Retina (tissue), 1 donor: ENCODE data around the gene SPAAR.
"Not testable (repeated sequence)": the region's sequence is repeated elsewhere in the genome, so short reads cannot be mapped to it uniquely, and the experiment has no call there.

ENCODE experiments used
- DNase-seq: peaks from one replicate; pipeline ENCODE4 v3.0.0-alpha.2; 2016

Gene SPAAR

GRCh38 chr9:35923927-35924763, 14.9 kb downstream of the SPAAR start:
- DNase-seq: no peak

GRCh38 chr9:35928591-35929452, 19.5 kb downstream of the SPAAR start:
- no peak for DNase-seq

DNA sequence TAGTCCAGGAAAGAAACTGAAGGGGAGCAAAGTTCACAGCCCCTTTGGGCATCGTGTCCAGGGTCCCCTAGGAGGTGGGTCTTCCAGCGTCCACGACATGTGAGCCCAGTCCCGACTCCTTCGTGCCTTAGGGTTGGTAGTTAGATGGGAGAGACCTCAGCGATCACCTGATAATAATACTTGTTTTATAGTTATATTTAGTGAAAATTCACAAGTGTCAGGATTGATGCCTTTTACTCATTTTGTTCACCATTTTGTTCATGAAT, 20.1 kb downstream of the SPAAR start:
- DNase-seq: no peak

GRCh38 chr9:35930521-35930920, 21.2 kb downstream of the SPAAR start:
- no peak for DNase-seq

DNA sequence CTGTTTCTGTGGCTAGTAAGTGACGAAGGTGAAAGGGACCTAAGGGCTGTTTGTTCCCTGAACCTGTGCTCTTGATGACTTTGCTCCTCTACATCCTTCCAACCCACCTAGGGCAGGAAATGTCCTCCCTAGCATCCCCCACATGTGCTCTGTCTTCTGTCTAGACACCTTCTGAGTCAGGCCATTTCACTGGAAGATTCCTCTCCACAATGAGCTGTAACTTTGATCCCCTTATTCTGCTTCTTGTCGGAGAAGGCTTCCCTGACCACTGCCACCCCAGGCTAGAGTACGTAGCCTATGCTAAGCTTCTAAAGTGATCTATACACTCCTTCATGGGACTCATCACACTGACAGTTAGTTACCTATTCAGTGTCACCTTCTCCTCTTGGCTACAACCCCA, 21.7 kb downstream of the SPAAR start:
- DNase-seq: no peak

DNA sequence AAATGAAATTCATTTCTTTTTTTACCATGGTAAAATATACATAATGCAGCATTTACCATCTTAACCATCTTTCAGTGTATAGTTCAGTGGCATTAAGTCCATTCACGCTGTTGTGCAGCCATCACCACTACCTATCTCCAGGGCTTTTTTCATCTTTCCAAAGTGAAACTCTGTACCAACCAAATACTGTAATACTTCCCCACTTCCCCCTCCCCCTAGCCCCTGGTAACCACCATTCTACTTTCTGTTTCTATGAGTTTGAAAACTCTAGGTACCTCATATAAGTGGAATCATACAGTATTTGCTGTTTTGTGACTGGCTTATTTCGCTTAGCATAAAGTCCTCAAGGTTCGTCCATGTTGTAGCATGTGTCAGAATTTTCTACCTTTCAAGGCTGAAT, 23.4 kb downstream of the SPAAR start:
- DNase-seq: no peak

GRCh38 chr9:35933550-35934067, 24.3 kb downstream of the SPAAR start:
- no peak for DNase-seq

DNA sequence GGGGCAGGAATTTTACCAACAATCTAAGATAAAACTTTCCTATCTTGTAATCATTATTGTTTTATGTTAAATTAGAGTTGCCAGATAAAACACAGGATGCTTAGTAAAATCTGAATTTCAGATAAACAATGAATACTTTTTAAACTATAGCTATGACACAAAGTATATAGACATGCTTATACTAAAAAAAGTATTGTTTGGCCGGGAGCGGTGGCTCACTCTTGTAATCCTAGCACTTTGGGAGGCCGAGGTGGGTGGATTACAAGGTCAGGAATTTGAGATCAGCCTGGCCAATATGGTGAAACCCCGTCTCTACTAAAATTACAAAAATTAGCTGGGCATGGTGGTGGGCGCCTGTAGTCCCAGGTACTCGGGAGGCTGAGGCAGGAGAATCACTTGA, 24.8 kb downstream of the SPAAR start:
- not testable (repeated sequence) for DNase-seq

- DNase-seq: no peak
Measured at GRCh38 chr9:35935261-35935660, 26.0 kb downstream of the SPAAR start.

GRCh38 chr9:35935755-35936509, 26.6 kb downstream of the SPAAR start:
- no peak for DNase-seq

DNA sequence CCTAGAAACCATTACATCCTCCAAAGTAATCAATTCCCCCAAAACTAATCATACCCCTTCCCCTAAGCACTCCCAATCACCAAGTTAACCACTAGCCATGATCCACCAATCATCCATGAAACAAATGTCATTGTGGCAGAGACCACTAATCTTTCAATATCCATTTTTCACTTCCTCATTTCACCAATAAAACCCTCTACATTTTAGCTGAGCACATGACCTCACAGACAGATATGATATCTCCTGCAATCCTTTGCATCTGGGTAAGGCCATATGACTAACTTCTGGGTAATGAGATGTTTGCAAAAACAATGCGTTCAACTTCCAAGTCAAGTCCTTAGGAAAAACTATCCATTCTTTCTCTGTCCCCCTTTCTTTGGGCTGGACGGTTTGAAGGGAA, 27.9 kb downstream of the SPAAR start:
- no peak for DNase-seq

GRCh38 chr9:35938474-35939356, 29.4 kb downstream of the SPAAR start:
- DNase-seq: no peak

- DNase-seq: no peak
Measured at GRCh38 chr9:35939679-35940250, 30.5 kb downstream of the SPAAR start.

DNA sequence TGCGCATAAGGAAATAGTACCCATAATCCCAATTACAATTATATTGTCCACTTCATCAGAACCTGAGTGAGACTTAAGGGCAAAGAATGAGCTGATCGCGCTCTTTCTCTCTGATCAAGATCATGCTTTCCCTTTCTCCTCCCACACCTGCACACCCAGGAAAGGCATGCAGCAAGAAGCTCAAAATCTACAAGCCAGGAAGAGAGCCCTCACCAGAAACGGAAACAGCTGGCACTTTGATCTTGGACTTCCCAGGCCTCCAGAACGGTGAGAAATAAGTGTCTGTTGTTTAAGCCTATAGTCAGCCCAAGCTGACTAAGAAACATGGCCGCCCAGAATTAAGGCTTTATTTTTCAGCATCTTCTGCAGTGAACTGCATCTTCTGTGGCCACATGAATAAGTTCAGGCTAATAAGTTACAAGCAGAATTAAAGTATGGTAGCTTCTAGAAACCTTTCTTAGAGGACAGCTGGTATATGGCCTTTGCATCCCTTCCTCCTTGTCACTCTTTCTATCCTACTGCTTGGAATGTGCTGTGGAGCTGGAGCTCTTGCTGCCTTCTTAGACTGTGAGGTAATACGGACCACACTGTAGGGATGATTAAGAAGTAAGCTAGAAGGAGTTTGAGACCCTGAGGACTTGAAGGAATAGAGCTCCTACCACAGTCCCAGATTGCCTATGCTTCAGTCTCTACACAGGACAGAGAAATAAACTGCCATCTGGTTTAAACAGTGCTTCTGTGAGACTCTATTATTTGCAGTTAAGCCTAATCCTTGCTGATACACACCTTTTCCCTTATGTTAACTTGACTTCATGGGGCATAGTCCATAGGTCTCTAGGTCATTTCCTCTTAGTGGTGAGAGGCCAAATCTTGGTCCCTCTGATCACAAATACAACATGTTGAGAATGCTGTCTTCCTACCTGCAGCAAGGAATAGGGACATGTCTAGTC, 31.4 kb downstream of the SPAAR start:
- no peak for DNase-seq

- no peak for DNase-seq
Measured at GRCh38 chr9:35942286-35942685, 33.0 kb downstream of the SPAAR start.

DNA sequence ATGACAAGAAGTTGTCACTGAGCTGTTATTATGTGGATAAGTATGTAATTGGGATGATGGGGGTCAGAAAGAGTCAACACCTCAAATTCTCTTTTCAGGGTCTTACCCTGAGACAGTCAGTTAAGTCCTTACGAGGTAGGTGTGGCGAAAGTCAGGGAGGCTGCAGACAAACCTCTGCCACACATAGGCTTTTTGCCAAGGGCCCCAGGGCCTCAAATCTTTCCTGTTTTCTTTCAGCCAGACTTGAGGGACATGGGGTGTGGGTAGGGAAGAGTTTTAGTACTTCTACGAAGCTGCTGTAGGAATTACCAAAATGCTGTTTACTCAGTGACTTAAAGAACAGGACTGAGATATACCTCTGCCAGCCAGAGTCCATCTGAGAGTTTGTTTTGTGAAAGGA, 34.9 kb downstream of the SPAAR start:
- no peak for DNase-seq

GRCh38 chr9:35944841-35945240, 35.6 kb downstream of the SPAAR start:
- DNase-seq: no peak

DNA sequence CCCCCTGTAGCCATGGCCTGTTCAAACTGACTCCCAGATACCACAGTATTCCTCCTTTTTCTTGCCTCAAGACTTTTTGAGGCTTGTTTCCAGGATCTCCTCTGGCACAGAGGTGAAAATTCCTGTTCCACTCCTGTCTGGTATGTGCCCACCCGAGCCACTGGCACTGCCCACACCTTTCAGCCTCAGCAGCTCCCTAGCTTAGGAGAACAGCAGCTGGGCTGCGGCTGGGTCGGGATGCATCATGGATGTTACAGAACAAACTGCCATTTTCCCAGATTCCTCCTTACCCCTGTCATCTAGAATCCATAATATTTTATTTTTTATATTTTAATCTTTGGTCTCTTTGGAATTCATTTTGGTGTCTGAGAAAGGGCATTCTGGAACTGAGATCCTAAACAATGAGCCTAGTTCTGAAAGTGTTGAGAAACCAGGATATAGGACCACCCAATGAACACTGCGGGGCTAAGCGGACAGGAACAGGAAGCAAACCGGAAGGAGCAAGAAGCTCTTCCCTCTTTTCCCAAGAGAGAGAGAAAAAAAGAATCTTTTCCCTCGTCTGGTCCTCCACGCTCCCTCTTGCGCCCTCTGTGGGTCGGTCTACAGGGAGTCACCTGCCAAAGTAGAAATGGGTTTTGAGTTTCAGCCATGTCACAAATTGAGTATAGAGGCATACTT, 36.2 kb downstream of the SPAAR start:
- peak; percentile 68 for DNase-seq

GRCh38 chr9:35948451-35948850, 39.2 kb downstream of the SPAAR start:
- DNase-seq: no peak

DNA sequence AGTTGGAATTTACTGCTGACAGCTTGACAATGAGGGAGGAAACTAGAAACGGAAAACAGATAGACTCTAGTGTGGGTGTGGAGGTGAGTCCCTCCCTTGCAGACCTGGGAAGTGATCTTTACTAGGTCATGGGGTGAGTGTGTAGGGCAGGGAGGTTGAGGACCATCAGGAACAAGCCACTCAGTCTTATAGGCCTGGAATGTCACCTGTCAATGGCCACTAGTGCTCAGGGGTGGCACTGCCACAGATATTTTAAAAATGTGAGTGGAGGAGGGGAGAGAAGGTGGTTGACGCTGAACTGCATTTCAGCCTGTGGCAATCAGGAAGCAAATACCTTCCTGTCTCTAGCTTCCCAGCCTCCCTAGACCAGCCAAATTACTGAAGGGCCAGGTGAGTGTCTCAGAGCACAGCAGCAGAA, 39.6 kb downstream of the SPAAR start:
- DNase-seq: no peak
